ENCODE measurements around the gene NPB.
A peak's percentile ranks its signal among the peaks of the same experiment; 100 is the strongest.

Gene NPB

GRCh38 chr17:81900181-81900820 lies 1.7 kb upstream of the NPB start:
- no peak for DNase-seq

- no peak for DNase-seq
Measured at GRCh38 chr17:81901167-81902022, 643 bp upstream of the NPB start.

- no peak for DNase-seq
Measured at GRCh38 chr17:81902653-81903414, 796 bp downstream of the NPB start.

GRCh38 chr17:81903415-81903831 lies 1.4 kb downstream of the NPB start:
- DNase-seq = no peak

GRCh38 chr17:81903896-81904599 lies 2.0 kb downstream of the NPB start:
- no peak for DNase-seq

GRCh38 chr17:81904600-81905423 lies 2.8 kb downstream of the NPB start:
- DNase-seq = no peak

- DNase-seq = no peak
Measured at GRCh38 chr17:81905424-81905875, 3.4 kb downstream of the NPB start.

- no peak for DNase-seq
Measured at GRCh38 chr17:81905993-81906392, 4.0 kb downstream of the NPB start.

GRCh38 chr17:81906476-81907218 lies 4.6 kb downstream of the NPB start:
- DNase-seq = no peak

GRCh38 chr17:81907219-81908145 lies 5.4 kb downstream of the NPB start:
- no peak for DNase-seq

GRCh38 chr17:81908793-81909192 lies 6.8 kb downstream of the NPB start:
- DNase-seq = no peak

- no peak for DNase-seq
Measured at GRCh38 chr17:81909231-81909630, 7.2 kb downstream of the NPB start.

- DNase-seq = no peak
Measured at GRCh38 chr17:81909966-81910839, 8.2 kb downstream of the NPB start.

GRCh38 chr17:81910840-81911276 lies 8.8 kb downstream of the NPB start:
- no peak for DNase-seq

- DNase-seq = peak; percentile 74
Measured at GRCh38 chr17:81911277-81911961, 9.4 kb downstream of the NPB start, which contains the start of gene PCYT2. TSS of gene PCYT2 (minus strand) at chr17:81911399. CDS start at chr17:81911355, 44 bp downstream.

- no peak for DNase-seq
Measured at GRCh38 chr17:81911969-81912368, 9.9 kb downstream of the NPB start.

GRCh38 chr17:81912441-81913309 lies 10.6 kb downstream of the NPB start:
- DNase-seq = no peak

Measured in NCI-H748 treated with DMSO at 0.1 percent for 48 hours (cell line).